HG02610 (cell line): ENCODE measurements around the gene SORBS1.

ENCODE experiments used
- ATAC-seq: cut with Tn5 transposase; IDR thresholded peaks from one replicate; pipeline ENCODE4 v1.9.1; 2021; ENCODE audit warnings: mild to moderate bottlenecking, moderate library complexity; ENCODE audit not compliant: unreplicated experiment

SORBS1 gene

GRCh38 chr10:95517536-95518454 is 43.4 kb downstream of the SORBS1 start:
- ATAC-seq = no peak

DNA sequence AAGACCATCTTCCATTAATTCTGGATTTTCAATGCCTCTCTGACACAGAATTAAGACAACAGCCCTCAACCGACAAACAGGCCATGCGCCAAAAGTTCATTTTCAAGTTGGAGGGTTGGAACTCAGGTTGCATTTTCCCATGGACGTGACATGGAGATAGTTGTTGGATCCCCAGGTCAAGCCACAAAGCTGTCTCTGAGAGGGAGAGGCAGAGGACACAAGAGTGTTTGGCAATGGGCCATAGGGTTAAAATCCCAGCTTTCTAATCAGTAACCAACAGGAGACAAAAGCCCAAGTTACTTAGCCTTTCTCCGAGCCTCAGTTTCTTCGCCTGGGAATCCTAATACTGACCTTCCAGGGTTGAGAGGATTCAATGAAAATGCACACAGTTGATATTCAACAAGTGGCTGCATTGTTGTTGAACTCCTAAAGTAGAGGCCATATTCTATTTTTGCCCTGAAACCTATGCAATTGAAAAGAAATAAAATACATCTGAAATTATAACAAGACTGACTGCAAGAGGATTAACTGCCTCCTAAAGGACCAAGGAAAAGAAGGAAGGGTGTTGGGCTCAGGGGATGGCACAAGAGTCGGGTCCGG is 44.3 kb downstream of the SORBS1 start:
- ATAC-seq = no peak

DNA sequence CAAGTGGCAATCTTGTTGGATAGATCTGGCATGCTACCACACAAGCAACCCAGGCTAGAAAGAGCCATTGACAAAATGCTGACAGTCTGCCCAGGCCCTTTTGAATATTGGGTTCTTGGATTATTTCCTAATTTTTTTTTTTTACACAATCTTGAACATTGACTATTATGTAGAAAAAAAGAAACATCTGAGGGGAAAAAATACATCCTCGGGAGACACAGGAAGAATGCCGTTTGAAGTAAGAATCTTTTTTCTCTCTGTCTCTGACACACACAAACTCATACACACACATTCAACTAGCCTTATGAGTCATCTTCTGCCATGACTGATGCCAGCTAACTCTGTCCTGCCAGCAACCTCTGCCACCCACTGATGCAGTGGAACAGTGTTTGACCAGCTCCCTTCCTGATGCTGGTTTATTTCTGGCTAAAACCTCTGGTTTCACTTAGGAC is 47.2 kb downstream of the SORBS1 start:
- no peak for ATAC-seq

DNA sequence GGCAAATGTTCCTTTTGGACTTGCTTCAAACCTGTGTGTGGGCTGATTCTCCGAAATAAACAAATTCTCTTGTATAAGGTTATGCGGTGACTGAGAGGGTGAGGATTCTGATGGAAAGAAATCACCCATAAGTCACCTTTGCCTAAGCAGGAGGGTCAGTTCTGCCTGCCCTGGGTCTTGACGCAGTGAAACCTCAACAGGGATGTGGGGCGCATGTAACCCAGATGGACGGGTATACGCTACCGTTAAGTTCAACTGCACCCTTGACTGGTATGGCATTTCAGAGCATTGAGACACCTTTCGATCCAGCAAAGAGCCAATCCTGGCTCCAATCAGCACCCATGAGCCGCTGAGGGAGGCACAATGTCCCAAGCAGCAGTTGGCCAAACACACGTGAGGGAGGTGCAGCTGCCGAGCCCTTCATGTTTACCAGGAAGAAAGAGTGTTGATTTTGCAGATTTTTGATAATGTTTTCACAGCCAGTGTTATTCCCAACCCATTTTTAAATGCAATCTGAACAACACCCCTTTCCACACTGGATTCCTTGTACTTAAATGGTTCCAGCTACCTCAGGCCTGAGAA is 48.1 kb downstream of the SORBS1 start:
- no peak for ATAC-seq

DNA sequence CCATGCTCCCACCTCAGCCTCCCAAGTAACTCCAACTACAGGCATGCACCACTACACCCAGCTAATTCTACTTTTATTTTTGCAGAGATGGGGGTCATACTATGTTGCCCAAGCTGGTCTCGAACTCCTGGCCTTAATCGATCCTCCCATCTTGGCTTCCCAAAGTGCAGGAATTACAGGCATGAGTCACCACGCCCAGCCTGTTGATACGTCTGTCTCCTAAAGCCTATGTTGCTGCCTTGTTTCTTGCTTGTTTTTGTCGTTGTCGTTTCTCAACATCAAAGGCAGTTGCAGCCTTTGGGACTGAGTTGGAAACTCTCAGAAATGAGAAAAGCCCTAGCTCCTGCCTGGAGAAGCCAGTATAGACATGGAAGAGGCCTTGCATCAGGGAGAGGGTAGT is 49.9 kb downstream of the SORBS1 start:
- ATAC-seq = no peak

GRCh38 chr10:95509251-95509650 is 51.9 kb downstream of the SORBS1 start:
- ATAC-seq = no peak

- ATAC-seq = no peak
Observed at GRCh38 chr10:95508730-95509129, 52.4 kb downstream of the SORBS1 start.

DNA sequence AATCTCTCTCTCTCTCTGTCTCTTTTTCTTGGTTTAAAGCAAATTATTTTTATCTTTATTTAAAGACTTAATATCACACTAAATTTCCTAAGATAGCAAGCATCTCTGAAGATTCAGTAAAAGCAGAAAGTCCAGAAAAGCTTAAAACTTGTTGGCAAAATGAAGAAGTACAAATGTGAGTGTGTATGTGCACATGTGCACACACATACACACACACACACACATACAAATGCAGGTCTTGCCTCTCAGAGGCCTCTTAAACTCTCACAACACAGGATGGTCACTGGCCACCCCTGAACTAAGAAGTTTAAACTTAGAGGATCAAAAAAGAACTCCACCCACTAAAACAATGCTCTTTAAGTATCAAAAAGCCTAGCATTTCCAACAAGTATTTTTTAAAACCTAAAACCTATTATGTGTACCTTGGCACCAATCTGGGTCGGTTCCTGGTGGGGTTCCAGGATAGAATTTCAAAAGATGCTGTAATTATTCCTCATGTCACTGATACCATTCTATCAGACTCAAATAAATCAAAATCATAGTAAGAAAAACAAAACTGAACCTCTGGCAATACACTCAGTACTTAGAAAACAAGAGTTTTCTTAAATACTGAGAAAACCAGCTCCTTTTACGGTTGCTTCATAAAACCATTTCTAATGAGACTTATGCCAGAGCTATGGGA is 55.0 kb downstream of the SORBS1 start:
- no peak for ATAC-seq

DNA sequence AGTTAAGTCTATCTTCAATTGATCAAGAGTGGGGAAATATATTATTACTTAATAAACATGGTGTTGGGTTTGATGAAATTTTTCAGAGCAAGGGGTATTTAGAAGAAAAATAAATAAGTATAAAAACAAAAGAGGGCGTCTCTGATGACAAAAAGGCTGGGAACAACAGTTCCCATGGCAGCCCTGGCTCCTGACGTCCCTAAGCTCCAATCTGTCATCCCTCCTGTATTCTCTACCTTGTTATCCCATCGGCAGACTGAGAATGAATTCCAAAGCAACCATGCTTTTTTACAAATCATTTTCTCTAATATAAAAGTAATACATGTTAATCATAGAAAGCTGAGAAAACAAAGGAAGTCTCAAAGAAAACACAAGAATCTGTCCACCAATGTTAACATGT is 55.5 kb downstream of the SORBS1 start:
- ATAC-seq = no peak

GRCh38 chr10:95505084-95505610 is 56.0 kb downstream of the SORBS1 start:
- ATAC-seq = no peak

GRCh38 chr10:95504246-95504691 is 56.9 kb downstream of the SORBS1 start:
- ATAC-seq = no peak

DNA sequence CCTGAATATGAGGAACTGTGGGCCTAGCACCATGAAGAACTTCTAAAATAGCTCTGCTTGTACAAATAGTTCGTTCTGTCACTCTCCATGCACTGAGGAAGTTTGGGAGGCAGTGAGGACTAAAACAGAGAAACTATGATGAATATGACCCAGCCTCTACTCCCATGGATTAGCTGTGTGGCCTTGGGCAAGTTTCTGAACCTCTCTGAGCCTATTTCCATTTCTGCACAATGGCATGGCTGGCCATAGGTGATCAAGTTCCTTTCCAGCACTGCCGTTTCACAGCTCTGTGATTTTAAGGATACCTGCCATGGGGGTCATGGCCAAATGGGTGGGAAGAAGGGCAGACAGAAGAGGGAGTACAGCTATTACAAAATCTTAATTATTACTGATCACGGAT is 57.6 kb downstream of the SORBS1 start:
- ATAC-seq = no peak

DNA sequence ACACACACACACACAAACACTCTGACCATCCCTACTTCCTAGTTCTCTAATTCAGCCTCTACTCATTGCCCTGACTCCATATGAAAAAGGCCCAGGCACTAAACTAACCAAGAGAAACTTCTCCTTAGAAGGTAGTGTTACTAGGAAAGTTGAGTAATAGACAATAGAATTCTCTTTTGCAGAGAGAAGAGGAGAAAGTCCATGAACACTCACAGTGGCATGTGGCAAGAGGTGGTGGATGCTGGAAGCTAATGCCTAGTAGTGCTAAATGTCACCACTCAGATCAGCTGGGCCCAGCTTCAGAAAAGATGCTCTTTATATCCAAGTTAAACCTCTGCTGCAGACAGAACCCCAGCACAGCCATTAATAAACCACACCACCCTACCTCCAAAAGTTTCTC is 58.2 kb downstream of the SORBS1 start:
- no peak for ATAC-seq

DNA sequence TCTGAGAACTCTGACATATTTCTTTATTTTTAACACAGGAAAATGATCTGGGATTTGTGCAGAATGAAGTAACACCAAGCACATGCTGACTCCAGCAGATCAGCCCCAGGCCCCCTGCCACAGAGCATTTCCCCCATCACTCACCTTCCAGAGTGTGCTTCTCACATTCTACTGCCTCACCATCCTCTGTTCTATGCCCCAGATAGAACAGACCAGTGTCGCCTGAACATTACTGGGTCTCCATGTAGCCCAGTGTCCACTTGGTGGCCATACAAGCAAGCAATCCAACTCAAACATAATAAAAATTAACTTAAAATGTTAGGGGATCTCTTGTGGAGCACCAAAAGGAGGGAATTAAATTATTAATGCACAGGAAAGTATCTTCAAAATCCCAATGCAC is 58.8 kb downstream of the SORBS1 start:
- no peak for ATAC-seq

DNA sequence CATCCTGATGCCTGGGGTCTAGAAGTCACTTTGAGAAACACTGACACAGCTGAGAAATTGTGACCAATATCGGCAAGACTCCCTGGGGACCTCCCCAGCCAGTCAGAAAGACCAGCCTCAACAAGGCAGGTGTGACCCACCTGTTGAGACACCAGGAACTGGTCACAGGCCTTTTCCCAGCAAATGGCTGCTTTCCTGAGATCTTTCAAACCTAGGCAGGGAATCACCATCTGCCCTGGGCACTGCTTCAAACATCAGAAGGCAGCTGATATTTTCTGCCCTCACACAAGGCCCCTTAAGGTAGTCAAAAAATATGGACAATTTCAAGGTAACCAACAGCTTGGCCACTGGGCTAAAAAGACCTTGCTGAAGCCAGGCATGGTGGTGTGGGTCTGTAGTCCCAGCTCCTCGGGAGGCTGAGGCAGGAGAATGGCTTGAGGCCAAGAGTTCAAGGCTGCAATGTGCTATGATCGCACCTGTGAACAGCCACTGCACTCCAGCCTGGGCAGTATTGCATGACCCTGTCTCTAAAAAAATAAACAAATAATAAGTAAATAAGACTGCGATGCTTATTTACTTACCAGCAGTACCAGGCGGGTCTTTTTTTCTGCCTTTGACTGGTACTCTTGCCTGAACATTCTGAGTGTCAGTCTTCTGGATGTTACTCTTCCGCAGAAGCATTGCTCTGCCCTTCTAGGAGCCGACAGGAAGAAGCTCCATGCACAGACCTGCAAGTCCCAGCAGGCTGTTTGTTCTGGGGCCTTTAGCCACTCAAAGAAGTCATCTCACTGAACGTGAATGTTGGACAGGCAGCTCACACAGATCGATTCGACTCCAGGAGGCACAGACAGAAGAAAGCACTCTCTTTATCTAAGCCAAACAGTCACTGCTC is 59.7 kb downstream of the SORBS1 start:
- no peak for ATAC-seq

DNA sequence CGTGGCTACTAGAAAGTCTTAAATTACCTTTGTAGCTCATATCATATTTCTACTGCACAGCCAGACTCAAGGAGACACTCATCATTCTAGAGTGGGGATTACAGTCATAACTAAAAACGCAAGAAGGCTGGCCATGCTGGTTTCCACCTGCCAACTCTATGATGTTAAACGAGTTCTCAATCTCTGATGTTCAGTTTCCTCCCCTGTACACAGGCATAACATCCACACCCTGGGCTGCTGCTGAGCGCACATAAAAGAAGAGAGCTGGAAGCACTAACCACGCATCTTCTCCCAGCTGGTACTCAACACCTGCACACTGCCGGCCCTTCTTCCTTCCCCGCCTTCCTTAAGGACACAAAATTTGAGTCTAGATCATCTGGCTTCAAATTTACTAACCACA is 60.5 kb downstream of the SORBS1 start:
- no peak for ATAC-seq

- no peak for ATAC-seq
Observed at GRCh38 chr10:95500097-95500496, 61.1 kb downstream of the SORBS1 start.

DNA sequence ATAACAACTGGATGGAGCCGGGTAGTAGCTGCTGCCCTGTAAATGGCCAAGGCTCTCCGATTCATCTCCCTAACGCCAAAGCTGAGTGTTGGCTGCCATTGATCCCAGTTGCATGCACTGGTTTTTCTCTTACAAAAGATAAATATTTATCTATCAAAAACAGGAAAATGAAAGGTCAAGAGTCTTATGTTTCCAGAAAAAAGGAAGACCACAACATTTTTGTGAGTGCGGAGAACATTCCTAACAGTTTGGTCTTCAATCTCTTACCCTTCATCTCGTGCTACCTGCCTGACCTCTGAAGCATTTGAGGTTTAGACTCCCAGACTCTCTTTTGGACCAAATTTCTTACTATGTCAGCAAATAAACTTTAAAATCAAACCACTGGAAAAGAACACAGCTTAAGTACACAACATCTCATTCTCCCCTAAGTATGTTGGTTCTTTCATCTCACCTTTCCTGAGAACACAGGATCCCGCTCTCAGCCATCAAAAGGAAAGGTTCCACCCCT is 61.6 kb downstream of the SORBS1 start:
- ATAC-seq = no peak

DNA sequence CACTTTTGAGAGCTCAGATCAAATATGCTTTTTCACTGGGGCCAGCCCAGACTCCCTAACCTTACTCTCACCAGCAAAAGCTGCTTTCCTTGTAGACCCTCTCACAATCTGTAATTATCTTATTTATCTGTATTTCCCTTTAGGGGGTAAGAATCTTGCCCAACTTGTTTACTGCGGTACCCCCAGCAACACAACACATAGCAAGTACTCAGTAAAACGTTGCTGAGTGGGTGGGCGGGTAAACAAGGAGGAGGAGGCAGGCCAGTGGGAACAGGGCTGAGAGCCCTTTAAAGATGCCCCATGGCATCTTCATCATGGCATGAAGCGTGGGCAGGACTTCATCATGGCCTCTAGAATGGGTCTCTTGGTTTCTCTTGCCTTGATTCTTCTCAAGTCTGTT is 64.2 kb downstream of the SORBS1 start:
- ATAC-seq = no peak
